Measurements from ENCODE around the gene ATP11A. TPM values are rescaled to one million over a fixed set of nuclear protein-coding genes. Genes with fewer than 3 reads are reported as not detected.

Gene ATP11A
- total and polyA plus RNA-seq, 2 donors (not counting 3 experiments of a cell fraction or from before 2014, with no cell fraction given) = 16.5 to 88.1 TPM

DNA sequence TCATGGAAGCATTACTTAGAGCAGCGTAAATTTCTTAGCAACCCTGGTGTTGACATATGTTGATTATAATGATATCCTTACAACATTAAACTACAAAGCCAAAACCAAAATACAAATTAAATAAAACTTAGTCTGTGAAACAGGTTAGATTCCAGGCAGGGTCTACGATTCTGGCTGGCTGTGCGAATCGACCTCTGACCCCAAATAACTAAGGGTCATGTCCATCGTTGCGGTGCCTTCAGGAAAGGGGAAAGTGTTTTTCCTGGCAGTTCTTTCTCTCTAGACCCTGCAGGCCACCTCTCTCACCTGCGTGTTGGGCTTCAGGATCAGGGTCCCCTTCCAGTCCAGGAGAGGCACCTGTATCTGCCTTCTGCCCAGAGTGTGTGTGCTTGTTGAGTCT is 66.2 kb downstream of the ATP11A start:
- ChIA-PET CTCF (no interaction called here), POLR2A (no interaction called here)
- Histone ChIP-seq H2AFZ (ENCODE audit: low read depth, low read length) (no peak overlapping the region), H3K36me3 (ENCODE audit: control insufficient read depth in 2 of 2, extremely low read depth in 1 of 2, insufficient read depth in 2 of 2, low read length in 2 of 2) (no peaks in the 10 kb centered on the region), H3K4me1 (ENCODE audit: control insufficient read depth, extremely low read depth, insufficient read depth, low read length) (peaks cover 15% of the 10 kb centered on the region), H3K4me2 (ENCODE audit: insufficient read depth, low read length) (no peak overlapping the region), H3K9me3 (replicated peaks; ENCODE audit: control insufficient read depth, insufficient read depth, low read length) (no peaks in the 10 kb centered on the region), H3K4me3 (replicated peaks in 1 of 3; ENCODE audit: insufficient read depth in 1 of 3, low read depth in 1 of 3, low read length in 3 of 3) (no peak overlapping the region), H3K27ac (ENCODE audit: insufficient read depth, low read depth, low read length) (no peak overlapping the region), H3K27me3 (ENCODE audit: control insufficient read depth in 2 of 2, insufficient read depth in 2 of 2, low read length in 2 of 2) (no peaks in the 10 kb centered on the region), H3K79me2 (ENCODE audit: control insufficient read depth, insufficient read depth, low read length) (peaks cover 4% of the 10 kb centered on the region), H4K20me1 (replicated peaks; ENCODE audit: control insufficient read depth, extremely low read depth, insufficient read depth, low read length) (no peaks in the 10 kb centered on the region), H3K9ac (replicated peaks; ENCODE audit: extremely low read depth, insufficient read depth, low read length) (no peak overlapping the region), H3K9me1 (replicated peaks; ENCODE audit: control insufficient read depth, extremely low read depth, insufficient read depth, low read length) (no peaks in the 10 kb centered on the region)
- no TSS peak for BruUV-seq (replicated peaks)
- intact Hi-C loops (cut with micrococcal nuclease) = no loop called here
- no peak for FAIRE-seq
- TF ChIP-seq GATA2 (IDR thresholded peaks at IDR 0.05; ENCODE audit: insufficient read depth, insufficient read length, low read depth, low read length) (no peak), MYC (IDR thresholded peaks at IDR 0.05; ENCODE audit: low read depth, low read length) (no peak), JUN (IDR thresholded peaks at IDR 0.05; ENCODE audit: borderline replicate concordance, insufficient read depth, insufficient read length, low read depth) (no peak), POLR2A (IDR thresholded peaks at IDR 0.05; ENCODE audit: low read depth, low read length) (no peak), FOS (IDR thresholded peaks at IDR 0.05; ENCODE audit: borderline replicate concordance, insufficient read depth, low read length) (no peak), POLR2AphosphoS5 (IDR thresholded peaks at IDR 0.05; ENCODE audit: insufficient read depth, low read depth, low read length) (no peak), EZH2 (IDR thresholded peaks at IDR 0.05; ENCODE audit: borderline replicate concordance, low read depth, low read length, severe bottlenecking) (no peak)
- TF ChIP-seq, protein P1, sequence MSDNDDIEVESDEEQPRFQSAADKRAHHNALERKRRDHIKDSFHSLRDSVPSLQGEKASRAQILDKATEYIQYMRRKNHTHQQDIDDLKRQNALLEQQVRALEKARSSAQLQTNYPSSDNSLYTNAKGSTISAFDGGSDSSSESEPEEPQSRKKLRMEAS (IDR thresholded peaks at IDR 0.05; ENCODE audit: insufficient read depth, insufficient read length) = no peak
- TF ChIP-seq, protein P2, sequence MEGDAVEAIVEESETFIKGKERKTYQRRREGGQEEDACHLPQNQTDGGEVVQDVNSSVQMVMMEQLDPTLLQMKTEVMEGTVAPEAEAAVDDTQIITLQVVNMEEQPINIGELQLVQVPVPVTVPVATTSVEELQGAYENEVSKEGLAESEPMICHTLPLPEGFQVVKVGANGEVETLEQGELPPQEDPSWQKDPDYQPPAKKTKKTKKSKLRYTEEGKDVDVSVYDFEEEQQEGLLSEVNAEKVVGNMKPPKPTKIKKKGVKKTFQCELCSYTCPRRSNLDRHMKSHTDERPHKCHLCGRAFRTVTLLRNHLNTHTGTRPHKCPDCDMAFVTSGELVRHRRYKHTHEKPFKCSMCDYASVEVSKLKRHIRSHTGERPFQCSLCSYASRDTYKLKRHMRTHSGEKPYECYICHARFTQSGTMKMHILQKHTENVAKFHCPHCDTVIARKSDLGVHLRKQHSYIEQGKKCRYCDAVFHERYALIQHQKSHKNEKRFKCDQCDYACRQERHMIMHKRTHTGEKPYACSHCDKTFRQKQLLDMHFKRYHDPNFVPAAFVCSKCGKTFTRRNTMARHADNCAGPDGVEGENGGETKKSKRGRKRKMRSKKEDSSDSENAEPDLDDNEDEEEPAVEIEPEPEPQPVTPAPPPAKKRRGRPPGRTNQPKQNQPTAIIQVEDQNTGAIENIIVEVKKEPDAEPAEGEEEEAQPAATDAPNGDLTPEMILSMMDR (IDR thresholded peaks at IDR 0.05; ENCODE audit: extremely low read depth in 1 of 2, insufficient read depth in 1 of 2, low read depth in 1 of 2, low read length in 2 of 2) = no peak
- DNase-seq (ENCODE audit: low read depth, low spot score) = no peak
- dilution Hi-C loops (cut with MboI; ENCODE audit: extremely low pct_ligation_motif_present, low sequenced_read_pairs) = no loop called here

Measured in endothelial cell of umbilical vein (primary cell).